ENCODE measurements around the gene ESPL1. TPM values are rescaled to one million over a fixed set of nuclear protein-coding genes. Genes with fewer than 3 reads are reported as not detected.
A peak's percentile ranks its signal among the peaks of the same experiment; 100 is the strongest.

ESPL1 gene
- total and polyA plus RNA-seq, 3 donors from 2014 or later = 16.5 to 30.5 (median 24.5) TPM

GRCh38 chr12:53267306-53267998 lies 647 bp upstream of the ESPL1 start:
- Histone ChIP-seq H3K9me3 (no peaks in the 10 kb centered on the region), H3K4me1 (peaks cover 5% of the 10 kb centered on the region), H3K27me3 (no peaks in the 10 kb centered on the region), H3K36me3 (ENCODE audit: low read depth, missing control alignments) (no peaks in the 10 kb centered on the region), H3K27ac (peak overlapping the region; percentile 21 to 28), H3K4me3 (peak overlapping the region; percentile 59 to 68)
- WGBS, 2 donors = 36 to 43% methylated on average over 18 of the region's 18 CpGs
- DNase-seq = no peak
- intact Hi-C loops (cut with DNase I; ENCODE audit: low total_unique reads) = no loop called here
- TF ChIP-seq POLR2A (IDR thresholded peaks at IDR 0.05) = no peak

GRCh38 chr12:53268630-53269562 lies 797 bp downstream of the ESPL1 start:
- H3K4me1 ChIP-seq = peaks cover 5% of the 10 kb centered on the region
- intact Hi-C loops (cut with DNase I; ENCODE audit: low total_unique reads) = no loop called here
- no peak for DNase-seq
- WGBS, 2 donors = 43% methylated on average over 17 to 20 of the region's 20 CpGs
- peak overlapping the region; percentile 59 to 68 for H3K4me3 ChIP-seq
- H3K9me3 ChIP-seq = no peaks in the 10 kb centered on the region
- no peak overlapping the region for H3K27ac ChIP-seq
- H3K36me3 ChIP-seq (ENCODE audit: low read depth, missing control alignments) = no peaks in the 10 kb centered on the region
- TF ChIP-seq CTCF (IDR thresholded peaks at IDR 0.05) = no peak
- TF ChIP-seq POLR2A (IDR thresholded peaks at IDR 0.05) = no peak
- no peaks in the 10 kb centered on the region for H3K27me3 ChIP-seq

GRCh38 chr12:53274445-53274844 lies 6.3 kb downstream of the ESPL1 start:
- Histone ChIP-seq H3K4me3 (no peak overlapping the region), H3K9me3 (no peaks in the 10 kb centered on the region), H3K36me3 (ENCODE audit: low read depth, missing control alignments) (no peaks in the 10 kb centered on the region), H3K4me1 (no peaks in the 10 kb centered on the region), H3K27me3 (no peaks in the 10 kb centered on the region), H3K27ac (no peak overlapping the region)
- DNase-seq = no peak
- WGBS, 2 donors = 94 to 96% methylated on average over 5 of the region's 5 CpGs
- intact Hi-C loops (cut with DNase I; ENCODE audit: low total_unique reads) = loop anchor here (10.0 kb wide), 1 partner anchor 60 kb away; no protein-coding TSS in a partner anchor
- TF ChIP-seq CTCF (IDR thresholded peaks at IDR 0.05) (no peak), POLR2A (IDR thresholded peaks at IDR 0.05) (no peak)

- Histone ChIP-seq H3K4me3 (no peak overlapping the region), H3K4me1 (no peaks in the 10 kb centered on the region), H3K36me3 (ENCODE audit: low read depth, missing control alignments) (no peaks in the 10 kb centered on the region), H3K27me3 (no peaks in the 10 kb centered on the region), H3K27ac (no peak overlapping the region), H3K9me3 (no peaks in the 10 kb centered on the region)
- intact Hi-C loops (cut with DNase I; ENCODE audit: low total_unique reads) = loop anchor here (10.0 kb wide), 1 partner anchor 62 kb away; no protein-coding TSS in a partner anchor
- TF ChIP-seq CTCF (IDR thresholded peaks at IDR 0.05) (no peak), POLR2A (IDR thresholded peaks at IDR 0.05) (no peak)
- DNase-seq = no peak
- 94 to 97% methylated on average over 9 to 11 of the region's 11 CpGs for WGBS, 2 donors
Measured at GRCh38 chr12:53276511-53276910, 8.4 kb downstream of the ESPL1 start.

GRCh38 chr12:53277981-53278380 lies 9.9 kb downstream of the ESPL1 start:
- 89 to 90% methylated on average over 9 of the region's 9 CpGs for WGBS, 2 donors
- Histone ChIP-seq H3K9me3 (no peaks in the 10 kb centered on the region), H3K4me3 (no peak overlapping the region), H3K27ac (no peak overlapping the region), H3K27me3 (no peaks in the 10 kb centered on the region), H3K4me1 (no peaks in the 10 kb centered on the region), H3K36me3 (ENCODE audit: low read depth, missing control alignments) (no peaks in the 10 kb centered on the region)
- TF ChIP-seq CTCF (IDR thresholded peaks at IDR 0.05) (no peak), POLR2A (IDR thresholded peaks at IDR 0.05) (no peak)
- intact Hi-C loops (cut with DNase I; ENCODE audit: low total_unique reads) = loop anchor here (10.0 kb wide), 1 partner anchor 63 kb away; no protein-coding TSS in a partner anchor
- no peak for DNase-seq
